CD4-positive, CD25-positive, alpha-beta regulatory T cell (primary cell): ENCODE measurements around the gene ZHX3. TPM values are rescaled to one million over a fixed set of nuclear protein-coding genes. Genes with fewer than 3 reads are reported as not detected.

Experiments
- ATAC-seq, 2 donors: fragments of 150-1000 bp; cut with Tn5 transposase; one replicate each; pipeline ENCODE4 v1.10.0; 2021; ENCODE audit warnings: low read depth in 2 of 2, moderate number of reproducible peaks in 2 of 2, moderate library complexity in 1 of 2
- DNase-seq, 3 donors: peaks; one replicate each; pipeline versions ENCODE4 v3.0.0 to v3.0.0-alpha.2; 2012 to 2022; ENCODE audit warnings: mixed read lengths in 1 of 3
- H3K27ac ChIP-seq: one replicate; pipeline ENCODE4 v1.7.0; 2013; ENCODE audit warnings: mild to moderate bottlenecking, low read length; ENCODE audit not compliant: insufficient read depth, poor library complexity, severe bottlenecking
- H3K27me3 ChIP-seq: one replicate; pipeline ENCODE4 v1.7.0; 2013; ENCODE audit warnings: low read length; ENCODE audit not compliant: control insufficient read depth, insufficient read depth
- H3K36me3 ChIP-seq: one replicate; pipeline ENCODE4 v1.7.0; 2013; ENCODE audit warnings: mild to moderate bottlenecking, low read length, moderate library complexity; ENCODE audit not compliant: control insufficient read depth, insufficient read depth
- H3K4me1 ChIP-seq: 2 replicates; pipeline ENCODE4 v1.7.0; 2013; ENCODE audit warnings: mild to moderate bottlenecking, low read length; ENCODE audit not compliant: insufficient read depth, control insufficient read depth, poor library complexity, severe bottlenecking
- H3K4me3 ChIP-seq: one replicate; pipeline ENCODE4 v1.7.0; 2013; ENCODE audit warnings: low read depth, mild to moderate bottlenecking, low read length, moderate library complexity
- H3K9me3 ChIP-seq, 2 experiments: 1 replicate in 1 of 2; 2 replicates in 1 of 2; pipeline ENCODE4 v1.7.0; 2013; ENCODE audit warnings: low read length in 2 of 2, mild to moderate bottlenecking in 1 of 2, moderate library complexity in 1 of 2; ENCODE audit not compliant: control insufficient read depth in 2 of 2
- H3K27ac Mint-ChIP-seq, 3 donors: one replicate each; pipeline ENCODE4 v1.8.0; 2020 to 2022; ENCODE audit warnings: mild to moderate bottlenecking in 3 of 3, mixed read lengths in 3 of 3, moderate library complexity in 2 of 3
- H3K27me3 Mint-ChIP-seq: one replicate; pipeline ENCODE4 v1.8.0; 2022; ENCODE audit warnings: mild to moderate bottlenecking, mixed read lengths
- H3K36me3 Mint-ChIP-seq: one replicate; pipeline ENCODE4 v1.8.0; 2020; ENCODE audit warnings: mixed read lengths
- H3K4me1 Mint-ChIP-seq, 4 donors: one replicate each; pipeline ENCODE4 v1.8.0; 2020 to 2022; ENCODE audit warnings: mixed read lengths in 4 of 4, mild to moderate bottlenecking in 1 of 4
- H3K4me3 Mint-ChIP-seq, 4 donors: one replicate each; pipeline ENCODE4 v1.8.0; 2020 to 2022; ENCODE audit warnings: mild to moderate bottlenecking in 4 of 4, mixed read lengths in 4 of 4, moderate library complexity in 3 of 4
- H3K9me3 Mint-ChIP-seq, 7 donors: one replicate each; pipeline ENCODE4 v1.8.0; 2020 to 2022; ENCODE audit warnings: mixed read lengths in 7 of 7, mild to moderate bottlenecking in 3 of 7, moderate library complexity in 2 of 7
- polyA plus RNA-seq, 4 donors: library from polyadenylated mRNA; unstranded; fragments of 300-500 nt; fragmentation: Illumina TruSeq; gene quantifications; one replicate each; pipeline ENCODE4 v1.2.3, GENCODE V29; 2021
- total RNA-seq: library from RNA; stranded (reverse); gene quantifications from one replicate; pipeline ENCODE4 v1.2.3, GENCODE V29; 2022

The ZHX3 gene
- total and polyA plus RNA-seq, 5 donors from 2014 or later, result 0.42 to 8.8 (median 2.9) TPM

DNA sequence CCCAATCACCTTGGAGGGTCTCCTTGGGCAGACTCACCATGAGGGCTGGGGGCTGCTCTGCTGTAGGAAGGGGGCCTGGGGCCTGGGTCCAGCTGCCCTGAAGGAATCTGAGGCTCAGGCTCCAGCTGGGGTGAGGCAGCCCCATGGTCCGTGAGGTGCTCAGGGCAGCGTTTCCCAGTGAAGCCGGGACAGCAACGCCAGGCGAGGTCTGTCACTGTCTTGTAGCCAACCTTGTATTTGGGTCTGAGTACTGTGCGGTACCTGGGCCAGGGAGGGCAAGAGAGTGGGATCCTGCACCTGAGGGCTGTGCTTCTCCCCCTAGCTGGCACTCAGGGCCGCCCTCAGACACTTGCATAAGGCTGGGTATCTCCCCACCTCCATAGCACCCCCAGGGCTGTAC lies 46.1 kb upstream of the ZHX3 start:
- H3K9me3 Mint-ChIP-seq, result peaks cover 0 to 1% (median 0%) of the 10 kb centered on the region in 7 donors
- no peak overlapping the region for H3K4me3 ChIP-seq
- no peak for DNase-seq
- no peaks in the 10 kb centered on the region for H3K4me1 ChIP-seq
- no peak for ATAC-seq
- H3K27ac Mint-ChIP-seq, result no peak overlapping the region
- H3K4me1 Mint-ChIP-seq, result peaks cover 0 to 9% (median 4%) of the 10 kb centered on the region in 4 donors
- peaks cover 22% of the 10 kb centered on the region for H3K27me3 Mint-ChIP-seq
- H3K36me3 Mint-ChIP-seq, result no peaks in the 10 kb centered on the region
- H3K9me3 ChIP-seq, result no peaks in the 10 kb centered on the region
- H3K27ac ChIP-seq, result no peak overlapping the region
- H3K4me3 Mint-ChIP-seq, result no peak overlapping the region
- peaks cover 7% of the 10 kb centered on the region for H3K27me3 ChIP-seq
- no peaks in the 10 kb centered on the region for H3K36me3 ChIP-seq

DNA sequence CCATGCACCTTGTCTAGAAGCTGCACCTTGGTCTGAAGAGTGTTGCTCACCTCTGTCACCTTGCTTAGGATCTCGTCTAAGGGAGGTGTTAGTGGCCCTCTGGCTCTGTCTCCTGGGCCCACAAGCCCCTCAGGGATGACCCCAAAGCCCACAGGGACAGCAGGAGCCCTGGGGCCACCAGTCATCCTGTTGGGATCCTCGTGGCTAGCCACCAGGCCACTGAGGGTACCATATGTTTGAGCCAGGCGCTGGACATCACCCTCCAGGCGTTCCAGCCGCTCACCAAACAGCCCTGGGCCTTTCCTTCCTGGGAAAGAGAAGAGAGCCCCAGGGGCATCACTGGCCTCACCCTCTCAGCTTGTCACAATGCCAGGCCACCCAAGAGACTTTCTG lies 45.2 kb upstream of the ZHX3 start:
- Mint-ChIP-seq H3K9me3 (peaks cover 0 to 1% (median 0%) of the 10 kb centered on the region in 7 donors), H3K4me1 (peaks cover 0 to 9% (median 3%) of the 10 kb centered on the region in 4 donors), H3K36me3 (no peaks in the 10 kb centered on the region), H3K27me3 (peaks cover 17% of the 10 kb centered on the region), H3K4me3 (no peak overlapping the region), H3K27ac (no peak overlapping the region)
- Histone ChIP-seq H3K27ac (no peak overlapping the region), H3K36me3 (no peaks in the 10 kb centered on the region), H3K9me3 (no peaks in the 10 kb centered on the region), H3K4me1 (no peaks in the 10 kb centered on the region), H3K27me3 (peaks cover 7% of the 10 kb centered on the region), H3K4me3 (no peak overlapping the region)
- DNase-seq, result no peak
- ATAC-seq, result no peak

DNA sequence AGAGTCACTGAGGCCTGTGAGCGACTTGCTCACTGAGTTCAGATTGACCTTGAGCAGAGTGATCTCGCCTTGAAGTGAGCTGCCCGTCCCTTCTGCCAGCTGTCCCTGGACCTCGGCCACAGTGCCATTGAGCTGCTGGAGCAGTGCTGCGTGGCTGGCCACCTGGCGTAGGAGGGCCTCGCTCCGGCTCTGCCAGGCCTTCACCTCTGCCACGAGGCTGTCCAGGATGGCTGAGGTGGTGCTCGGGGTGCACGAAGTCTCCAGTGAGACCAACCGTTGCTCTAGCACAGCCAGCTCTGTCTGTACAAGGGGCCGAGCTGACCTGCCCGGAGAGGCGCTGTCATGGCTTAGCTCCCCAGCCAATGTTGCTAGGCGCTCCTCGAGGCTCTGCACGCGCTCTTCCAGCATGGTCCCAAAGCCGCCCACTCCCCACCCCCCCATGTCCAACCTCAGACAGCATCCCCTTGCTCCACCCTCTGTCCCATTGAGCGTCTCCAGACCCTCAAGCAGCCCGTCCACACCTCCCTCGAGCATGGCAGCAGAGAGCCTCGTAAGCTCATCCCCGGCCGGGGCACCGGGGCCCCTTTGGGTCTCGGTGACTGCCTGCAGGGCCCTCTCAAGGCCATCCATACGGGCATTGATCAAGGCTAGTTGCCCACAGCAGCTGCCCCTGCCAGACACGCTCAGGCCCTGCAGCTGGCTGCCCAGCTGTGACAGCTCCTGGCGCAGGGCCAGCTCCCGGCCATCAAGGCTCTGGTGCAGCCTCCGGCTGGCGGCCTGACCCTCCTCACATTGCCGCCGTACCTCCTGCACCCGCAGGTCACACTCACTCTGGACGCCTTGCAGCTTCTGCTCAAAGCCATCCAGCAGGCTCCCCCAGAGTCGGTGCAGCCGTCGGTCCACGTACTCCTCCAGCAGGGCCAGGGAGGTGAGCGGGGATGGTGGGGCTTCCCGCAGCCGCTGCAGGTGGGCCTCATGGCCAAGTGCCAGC lies 44.5 kb upstream of the ZHX3 start:
- H3K27me3 Mint-ChIP-seq, result peaks cover 10% of the 10 kb centered on the region
- Histone ChIP-seq H3K9me3 (no peaks in the 10 kb centered on the region), H3K4me3 (no peak overlapping the region), H3K27ac (no peak overlapping the region), H3K36me3 (no peaks in the 10 kb centered on the region), H3K27me3 (peaks cover 4% of the 10 kb centered on the region), H3K4me1 (no peaks in the 10 kb centered on the region)
- H3K36me3 Mint-ChIP-seq, result no peaks in the 10 kb centered on the region
- DNase-seq, result no peak
- H3K9me3 Mint-ChIP-seq, result no peaks in the 10 kb centered on the region
- H3K4me3 Mint-ChIP-seq, result no peak overlapping the region
- peaks cover 0 to 4% (median 0%) of the 10 kb centered on the region in 4 donors for H3K4me1 Mint-ChIP-seq
- ATAC-seq, result no peak
- no peak overlapping the region for H3K27ac Mint-ChIP-seq

DNA sequence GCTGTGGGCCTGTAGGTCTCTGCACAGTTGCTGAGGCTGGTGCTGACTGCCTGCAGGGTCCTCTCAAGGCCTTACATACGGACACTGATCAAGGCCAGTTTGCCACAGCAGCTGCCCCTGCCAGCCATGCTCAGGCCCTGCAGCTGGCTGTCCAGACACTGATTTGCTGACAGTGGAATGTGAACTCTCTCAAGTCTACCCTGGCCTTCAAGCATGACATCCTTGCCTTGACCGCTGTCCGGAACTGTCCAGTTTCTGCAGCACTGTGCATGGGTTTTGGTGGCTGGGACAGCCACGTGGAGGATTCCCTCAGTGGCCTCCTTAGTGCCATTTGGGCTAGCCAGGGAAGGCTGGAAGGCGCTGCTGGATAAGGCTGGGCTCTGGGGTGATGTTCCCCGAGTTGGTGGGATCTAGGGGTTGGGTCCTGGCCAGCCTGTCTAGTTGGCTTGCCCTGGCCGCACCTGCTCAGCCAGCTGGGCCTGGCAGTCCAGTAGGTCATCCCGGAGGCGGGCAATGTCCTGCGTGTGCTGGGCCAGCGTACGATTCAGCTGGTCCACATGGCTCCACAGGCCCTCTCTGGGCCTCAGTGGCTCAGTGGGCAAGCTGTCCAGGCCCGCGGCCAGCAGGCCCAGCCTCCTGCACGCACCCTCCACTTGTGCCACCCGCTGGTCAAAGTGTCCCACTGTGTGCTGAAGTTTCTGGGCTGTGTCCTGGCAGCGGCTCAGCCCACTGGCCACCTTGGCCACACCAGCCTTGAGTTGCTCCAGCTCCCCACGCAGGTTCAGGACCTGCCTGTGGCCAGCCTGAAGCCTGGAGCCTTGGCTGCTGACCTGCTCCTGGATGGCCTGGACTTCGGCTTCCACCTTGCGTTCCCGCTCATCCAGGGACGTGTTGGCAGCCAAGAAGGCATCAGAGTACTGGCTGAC lies 43.6 kb upstream of the ZHX3 start:
- Histone ChIP-seq H3K9me3 (no peaks in the 10 kb centered on the region), H3K27ac (no peak overlapping the region), H3K36me3 (no peaks in the 10 kb centered on the region), H3K4me3 (no peak overlapping the region), H3K27me3 (peaks cover 4% of the 10 kb centered on the region), H3K4me1 (no peaks in the 10 kb centered on the region)
- Mint-ChIP-seq H3K4me3 (no peak overlapping the region), H3K27ac (no peak overlapping the region), H3K27me3 (peaks cover 10% of the 10 kb centered on the region), H3K4me1 (peaks cover 0 to 4% (median 0%) of the 10 kb centered on the region in 4 donors), H3K36me3 (no peaks in the 10 kb centered on the region), H3K9me3 (no peaks in the 10 kb centered on the region)
- DNase-seq (no peak), ATAC-seq (no peak)

DNA sequence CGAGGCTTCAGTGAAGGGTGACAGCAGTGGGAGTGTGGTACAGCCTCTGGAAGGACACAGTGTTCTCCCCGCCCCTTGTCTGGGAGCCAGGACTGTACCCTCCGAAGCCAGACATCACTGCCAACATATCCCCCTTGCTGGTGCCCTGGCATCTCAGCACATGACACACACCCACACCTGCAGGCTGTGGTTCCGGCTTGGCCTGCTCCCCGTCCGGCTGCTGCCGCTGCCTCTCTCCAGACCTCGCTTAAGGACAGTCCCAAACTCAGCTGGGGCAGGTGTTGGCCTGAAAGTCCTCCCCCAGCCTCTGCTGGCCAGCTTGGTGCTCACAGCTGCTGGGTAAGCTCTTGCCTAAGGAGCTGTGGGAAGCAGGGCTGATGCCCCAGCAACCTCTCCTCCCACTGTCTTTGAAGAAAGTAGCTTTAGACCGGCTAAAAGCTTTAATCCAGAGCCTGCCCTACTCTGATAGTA lies 42.0 kb upstream of the ZHX3 start:
- no peaks in the 10 kb centered on the region for H3K36me3 ChIP-seq
- no peaks in the 10 kb centered on the region for H3K9me3 Mint-ChIP-seq
- no peak overlapping the region for H3K27ac ChIP-seq
- H3K4me3 Mint-ChIP-seq, result no peak overlapping the region
- no peaks in the 10 kb centered on the region for H3K36me3 Mint-ChIP-seq
- no peaks in the 10 kb centered on the region for H3K9me3 ChIP-seq
- no peak for ATAC-seq
- H3K27me3 Mint-ChIP-seq, result no peaks in the 10 kb centered on the region
- no peak overlapping the region for H3K27ac Mint-ChIP-seq
- no peaks in the 10 kb centered on the region for H3K4me1 Mint-ChIP-seq
- no peaks in the 10 kb centered on the region for H3K27me3 ChIP-seq
- H3K4me1 ChIP-seq, result no peaks in the 10 kb centered on the region
- no peak overlapping the region for H3K4me3 ChIP-seq
- DNase-seq, result no peak

DNA sequence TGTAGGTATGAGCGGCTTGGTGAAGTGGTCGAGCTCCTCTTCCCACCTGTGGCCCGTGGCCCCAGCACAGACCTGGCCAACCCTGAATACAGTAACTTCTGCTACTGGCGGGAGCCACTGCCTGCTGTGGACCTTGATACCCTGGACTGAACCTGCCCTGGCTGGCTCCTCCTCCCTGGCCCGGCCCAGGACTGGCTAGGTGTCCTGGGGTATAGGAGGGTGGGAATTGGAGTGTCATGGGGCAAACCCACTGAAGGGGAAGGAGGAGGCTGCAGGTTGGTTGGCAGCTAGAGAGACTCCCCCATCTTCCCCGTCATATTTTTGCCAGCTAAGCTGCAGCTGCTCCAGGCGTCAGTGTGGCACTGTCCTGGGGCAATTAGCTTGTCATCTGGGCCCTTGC lies 41.2 kb upstream of the ZHX3 start:
- H3K4me3 Mint-ChIP-seq, result no peak overlapping the region
- peak overlapping the region in 1 of 3 donors; percentile 92 for H3K27ac Mint-ChIP-seq

DNA sequence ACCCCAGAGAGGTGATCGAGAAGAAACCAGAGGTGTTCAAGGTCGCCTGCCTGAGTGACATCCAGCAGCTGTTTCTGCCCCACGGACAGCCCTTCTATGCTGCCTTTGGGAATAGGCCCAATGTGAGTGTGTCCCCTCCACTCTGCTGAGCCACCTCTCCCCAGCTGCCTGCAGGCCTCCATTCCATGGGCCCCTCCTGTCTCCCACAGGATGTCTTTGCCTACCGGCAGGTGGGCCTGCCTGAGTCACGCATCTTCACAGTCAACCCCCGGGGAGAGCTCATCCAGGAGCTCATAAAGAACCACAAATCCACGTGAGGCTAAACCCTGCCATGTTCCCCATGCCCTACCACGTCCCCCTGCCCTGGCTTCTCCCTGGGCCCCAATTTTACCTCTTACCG lies 40.7 kb upstream of the ZHX3 start:
- no peaks in the 10 kb centered on the region for H3K36me3 ChIP-seq
- no peaks in the 10 kb centered on the region for H3K4me1 ChIP-seq
- no peak overlapping the region for H3K27ac ChIP-seq
- no peaks in the 10 kb centered on the region for H3K27me3 Mint-ChIP-seq
- no peaks in the 10 kb centered on the region for H3K36me3 Mint-ChIP-seq
- no peak overlapping the region for H3K4me3 Mint-ChIP-seq
- ATAC-seq (no peak), DNase-seq (no peak)
- peak overlapping the region in 1 of 3 donors; percentile 92 for H3K27ac Mint-ChIP-seq
- H3K4me1 Mint-ChIP-seq, result no peaks in the 10 kb centered on the region
- H3K4me3 ChIP-seq, result no peak overlapping the region
- H3K9me3 ChIP-seq, result no peaks in the 10 kb centered on the region
- H3K27me3 ChIP-seq, result no peaks in the 10 kb centered on the region
- H3K9me3 Mint-ChIP-seq, result no peaks in the 10 kb centered on the region

More for the DNA sequence above, 41.2 kb upstream of the ZHX3 start:
- H3K36me3 Mint-ChIP-seq, result no peaks in the 10 kb centered on the region
- H3K4me1 ChIP-seq, result no peaks in the 10 kb centered on the region
- ATAC-seq (no peak), DNase-seq (no peak)
- no peaks in the 10 kb centered on the region for H3K9me3 Mint-ChIP-seq
- H3K36me3 ChIP-seq, result no peaks in the 10 kb centered on the region
- H3K27me3 Mint-ChIP-seq, result no peaks in the 10 kb centered on the region
- H3K4me3 ChIP-seq, result no peak overlapping the region
- no peak overlapping the region for H3K27ac ChIP-seq
- H3K9me3 ChIP-seq, result no peaks in the 10 kb centered on the region
- no peaks in the 10 kb centered on the region for H3K4me1 Mint-ChIP-seq
- no peaks in the 10 kb centered on the region for H3K27me3 ChIP-seq
